ENCODE data around the gene PRPH. TPM values are rescaled to one million over a fixed set of nuclear protein-coding genes. Genes with fewer than 3 reads are reported as not detected.
"Not testable (repeated sequence)": the region's sequence is repeated elsewhere in the genome, so short reads cannot be mapped to it uniquely, and the experiment has no call there.

Gene PRPH
- total RNA-seq, 4 donors from 2014 or later = 1.1 to 1.5 TPM; not detected in 2

GRCh38 chr12:49304161-49304560 lies 9.2 kb downstream of the PRPH start:
- no peak overlapping the region for H3K4me3 ChIP-seq
- no peaks in the 10 kb centered on the region for H3K36me3 ChIP-seq
- 58% methylated on average over 2 of the region's 2 CpGs for WGBS
- H3K9me3 ChIP-seq = no peaks in the 10 kb centered on the region
- peaks cover 37% of the 10 kb centered on the region for H3K27me3 ChIP-seq
- DNase-seq (ENCODE audit: low spot score in 2 of 2) = no peak
- H3K27ac ChIP-seq = no peak overlapping the region
- TF ChIP-seq POLR2AphosphoS5 (IDR thresholded peaks at IDR 0.05) (no peak), EP300 (IDR thresholded peaks at IDR 0.05) (no peak), CTCF (IDR thresholded peaks at IDR 0.05) (no peak), POLR2A (IDR thresholded peaks at IDR 0.05) (no peak)
- no peaks in the 10 kb centered on the region for H3K4me1 ChIP-seq

DNA sequence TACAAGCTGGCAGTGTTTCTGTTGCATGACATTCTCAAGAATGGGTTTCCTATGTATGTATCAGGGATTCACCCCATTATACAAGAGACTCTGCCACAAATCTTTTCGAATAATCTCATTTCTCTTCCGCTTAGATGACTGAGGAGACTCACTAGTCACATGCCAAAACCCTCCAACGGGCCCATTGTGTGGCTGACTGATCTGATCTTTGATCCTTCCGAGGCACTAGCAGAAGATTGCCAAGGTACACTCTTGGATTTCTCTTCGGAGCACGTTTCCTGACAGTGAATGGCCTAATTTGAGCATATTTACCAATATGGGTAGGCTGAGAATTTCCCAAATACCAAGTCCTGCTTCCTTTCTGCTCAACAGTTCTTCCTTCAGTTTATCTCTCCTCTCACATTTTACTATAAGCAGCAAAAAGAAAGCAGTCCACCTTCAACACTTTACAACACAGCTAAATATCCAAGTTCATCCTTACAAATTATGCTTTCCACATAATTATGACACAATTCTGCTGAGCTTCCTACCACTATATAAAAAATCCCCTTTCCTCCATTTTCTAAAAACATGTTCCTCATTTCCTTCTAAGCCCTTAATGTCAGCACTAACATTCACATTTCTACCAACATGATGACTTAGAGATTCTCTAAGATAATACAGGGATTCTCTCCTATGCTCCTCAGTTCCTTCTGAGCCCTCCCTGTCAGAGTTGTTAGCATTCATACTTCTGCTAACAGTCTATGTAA lies 11.0 kb downstream of the PRPH start:
- H3K27me3 ChIP-seq = peaks cover 24% of the 10 kb centered on the region
- H3K36me3 ChIP-seq = no peaks in the 10 kb centered on the region
- no peak overlapping the region for H3K4me3 ChIP-seq
- H3K27ac ChIP-seq = no peak overlapping the region
- H3K9me3 ChIP-seq = no peaks in the 10 kb centered on the region
- no peaks in the 10 kb centered on the region for H3K4me1 ChIP-seq
- no peak for DNase-seq (ENCODE audit: low spot score in 2 of 2)
- TF ChIP-seq POLR2AphosphoS5 (IDR thresholded peaks at IDR 0.05) (no peak), POLR2A (IDR thresholded peaks at IDR 0.05) (no peak), EP300 (IDR thresholded peaks at IDR 0.05) (no peak), CTCF (IDR thresholded peaks at IDR 0.05) (no peak)
- WGBS = 84% methylated on average over 6 of the region's 6 CpGs

DNA sequence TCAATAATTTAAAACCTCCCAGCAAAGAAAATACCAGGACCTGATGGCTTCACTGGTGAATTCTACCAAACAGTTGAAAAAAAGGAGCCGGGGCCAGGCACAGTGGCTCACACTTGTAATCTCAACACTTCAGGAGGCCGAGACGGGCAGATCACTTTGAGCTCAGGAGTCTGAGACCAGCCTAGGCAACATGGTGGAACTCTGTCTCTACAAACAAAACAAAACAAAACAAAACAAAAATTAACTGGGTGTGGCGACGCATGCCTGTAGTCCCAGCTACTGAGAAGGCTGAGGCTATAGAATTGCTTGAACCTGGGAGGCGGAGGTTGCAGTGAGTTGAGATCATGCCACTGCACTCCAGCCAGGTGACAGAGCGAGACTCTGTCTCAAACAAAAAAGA lies 14.4 kb downstream of the PRPH start:
- no peak for TF ChIP-seq CTCF (IDR thresholded peaks at IDR 0.05)
- no peak for TF ChIP-seq POLR2A (IDR thresholded peaks at IDR 0.05)
- TF ChIP-seq POLR2AphosphoS5 (IDR thresholded peaks at IDR 0.05) = no peak
- no peak for TF ChIP-seq EP300 (IDR thresholded peaks at IDR 0.05)

GRCh38 chr12:49310451-49311000 lies 15.6 kb downstream of the PRPH start:
- not testable (repeated sequence) for H3K9me3 ChIP-seq; H3K4me1 ChIP-seq; H3K36me3 ChIP-seq; H3K4me3 ChIP-seq; H3K27me3 ChIP-seq; DNase-seq (ENCODE audit: low spot score in 2 of 2); H3K27ac ChIP-seq
- WGBS = 79% methylated on average over 2 of the region's 3 CpGs

More for the DNA sequence above, 14.4 kb downstream of the PRPH start:
- no peaks in the 10 kb centered on the region for H3K36me3 ChIP-seq
- H3K9me3 ChIP-seq = no peaks in the 10 kb centered on the region
- no peak for DNase-seq (ENCODE audit: low spot score in 2 of 2)
- H3K27ac ChIP-seq = no peak overlapping the region
- H3K4me3 ChIP-seq = no peak overlapping the region
- peaks cover 13% of the 10 kb centered on the region for H3K27me3 ChIP-seq
- no peaks in the 10 kb centered on the region for H3K4me1 ChIP-seq
- WGBS = 89% methylated on average over 7 of the region's 7 CpGs

DNA sequence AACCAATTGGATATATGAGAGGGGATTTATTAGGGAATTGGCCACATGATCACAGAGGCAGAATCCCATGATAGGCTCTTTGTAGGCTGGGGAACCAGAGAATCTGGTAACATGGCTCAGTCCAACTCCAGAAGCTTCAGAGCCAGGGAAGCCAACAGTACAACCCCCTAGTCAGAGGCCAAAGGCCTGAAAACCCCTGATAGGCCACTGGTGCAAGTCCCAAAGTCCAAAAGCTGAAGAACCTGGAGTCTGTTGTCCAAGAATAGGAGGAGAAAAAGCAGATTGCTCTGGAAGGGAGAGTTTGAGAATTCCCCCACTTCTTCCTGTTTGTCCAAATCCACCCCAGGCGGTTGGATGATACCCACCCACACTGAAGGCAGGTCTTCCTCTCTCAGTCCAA lies 19.9 kb downstream of the PRPH start:
- no peak overlapping the region for H3K4me3 ChIP-seq
- WGBS = 83% methylated on average over 1 of the region's 1 CpG
- H3K9me3 ChIP-seq = no peaks in the 10 kb centered on the region
- DNase-seq (ENCODE audit: low spot score in 2 of 2) = no peak
- H3K4me1 ChIP-seq = no peaks in the 10 kb centered on the region
- no peaks in the 10 kb centered on the region for H3K27me3 ChIP-seq
- no peak for TF ChIP-seq POLR2AphosphoS5 (IDR thresholded peaks at IDR 0.05)
- H3K27ac ChIP-seq = no peak overlapping the region
- no peaks in the 10 kb centered on the region for H3K36me3 ChIP-seq

- H3K4me3 ChIP-seq; DNase-seq (ENCODE audit: low spot score in 2 of 2); H3K9me3 ChIP-seq; H3K27me3 ChIP-seq; H3K36me3 ChIP-seq; H3K27ac ChIP-seq; H3K4me1 ChIP-seq: not testable (repeated sequence)
- 96% methylated on average over 10 of the region's 10 CpGs for WGBS
Measured at GRCh38 chr12:49317118-49317517, 22.2 kb downstream of the PRPH start.

DNA sequence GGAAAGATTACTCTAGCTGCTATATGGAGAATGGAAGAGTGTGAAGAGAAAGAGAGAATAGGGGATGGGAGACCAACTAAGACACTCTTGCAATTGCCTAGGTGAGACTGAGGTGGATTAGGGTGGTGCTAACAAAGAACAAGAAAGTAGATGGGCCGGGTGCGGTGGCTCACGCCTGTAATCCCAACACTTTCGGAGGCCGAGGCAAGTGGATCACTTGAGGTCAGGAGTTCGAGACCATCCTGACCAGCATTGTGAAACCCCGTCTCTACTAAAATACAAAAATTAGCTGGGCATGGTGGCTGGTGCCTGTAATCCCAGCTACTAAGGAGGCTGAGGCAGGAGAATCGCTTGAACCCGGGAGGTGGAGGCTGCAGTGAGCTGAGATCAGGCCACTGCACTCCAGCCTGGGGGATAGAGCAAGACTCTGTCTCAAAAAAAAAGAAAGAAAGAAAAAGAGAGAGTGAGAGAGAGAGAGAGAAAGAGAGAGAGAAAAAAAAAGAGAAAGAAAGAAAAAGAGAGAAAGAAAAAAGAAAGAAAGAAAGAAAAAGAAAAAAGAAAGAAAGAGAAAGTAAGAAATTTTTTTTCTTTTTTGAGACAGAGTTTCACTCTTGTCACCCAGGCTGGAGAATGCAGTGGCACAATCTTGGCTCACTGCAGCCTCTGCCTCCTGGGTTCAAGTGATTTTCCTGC lies 25.6 kb downstream of the PRPH start:
- 91% methylated on average over 9 of the region's 9 CpGs for WGBS

More for the DNA sequence above, 25.6 kb downstream of the PRPH start:
- H3K9me3 ChIP-seq; H3K36me3 ChIP-seq; H3K27ac ChIP-seq; DNase-seq (ENCODE audit: low spot score in 2 of 2); H3K27me3 ChIP-seq; H3K4me3 ChIP-seq: not testable (repeated sequence)
- peaks cover 16% of the 10 kb centered on the region for H3K4me1 ChIP-seq

Measured in suprapubic skin (tissue), 4 donors.